ENCODE data around the gene COX4I2.

Gene COX4I2

DNA sequence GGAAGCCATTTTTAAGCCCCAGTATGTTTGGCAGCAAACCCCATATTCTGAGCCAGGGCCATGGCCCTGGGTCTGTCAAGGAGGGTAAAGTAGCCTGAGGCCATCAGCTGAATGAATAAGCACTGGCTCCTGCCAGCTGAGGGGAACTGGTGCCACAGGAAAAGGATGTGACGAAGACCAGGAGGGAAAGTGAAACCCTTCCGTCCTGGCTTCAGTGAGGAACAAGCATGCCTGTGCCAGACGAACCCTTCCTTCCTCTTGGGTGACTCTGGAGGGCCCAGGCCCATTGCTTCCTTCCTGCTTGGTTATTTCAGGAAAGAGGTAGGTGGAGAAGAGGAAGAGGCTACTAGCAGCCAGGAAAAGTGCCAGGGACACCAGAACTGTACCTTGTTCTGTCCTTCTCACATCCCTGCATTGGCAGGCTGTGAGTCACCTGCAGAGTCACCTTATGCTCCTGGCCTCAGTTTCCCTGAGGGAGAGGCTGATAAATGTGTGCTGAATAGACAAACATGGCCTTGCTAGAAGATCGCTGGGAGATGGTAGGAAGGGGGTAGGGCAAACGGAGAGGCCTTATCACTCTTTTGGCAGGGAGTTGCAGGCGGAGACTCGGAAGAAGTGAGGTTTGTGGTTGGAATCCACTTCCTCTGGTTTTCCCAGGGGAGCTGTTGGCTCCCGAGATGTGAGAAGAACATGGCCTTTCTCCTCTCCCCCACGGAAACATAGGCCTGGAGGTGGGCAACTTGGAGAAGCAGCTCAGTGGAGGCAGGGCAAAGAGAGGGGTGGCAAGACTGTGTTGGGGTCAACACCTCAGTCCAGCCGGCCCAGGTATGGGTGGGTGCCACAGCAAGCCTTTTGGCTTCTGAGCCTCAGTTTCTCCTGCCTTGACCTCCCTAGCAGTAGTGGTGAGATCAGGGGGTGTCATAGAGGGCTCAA lies 37.4 kb downstream of the COX4I2 start:
- DNase-seq (ENCODE audit: insufficient read length, low spot score) (peak; percentile 59), FAIRE-seq (peak; percentile 80)

DNA sequence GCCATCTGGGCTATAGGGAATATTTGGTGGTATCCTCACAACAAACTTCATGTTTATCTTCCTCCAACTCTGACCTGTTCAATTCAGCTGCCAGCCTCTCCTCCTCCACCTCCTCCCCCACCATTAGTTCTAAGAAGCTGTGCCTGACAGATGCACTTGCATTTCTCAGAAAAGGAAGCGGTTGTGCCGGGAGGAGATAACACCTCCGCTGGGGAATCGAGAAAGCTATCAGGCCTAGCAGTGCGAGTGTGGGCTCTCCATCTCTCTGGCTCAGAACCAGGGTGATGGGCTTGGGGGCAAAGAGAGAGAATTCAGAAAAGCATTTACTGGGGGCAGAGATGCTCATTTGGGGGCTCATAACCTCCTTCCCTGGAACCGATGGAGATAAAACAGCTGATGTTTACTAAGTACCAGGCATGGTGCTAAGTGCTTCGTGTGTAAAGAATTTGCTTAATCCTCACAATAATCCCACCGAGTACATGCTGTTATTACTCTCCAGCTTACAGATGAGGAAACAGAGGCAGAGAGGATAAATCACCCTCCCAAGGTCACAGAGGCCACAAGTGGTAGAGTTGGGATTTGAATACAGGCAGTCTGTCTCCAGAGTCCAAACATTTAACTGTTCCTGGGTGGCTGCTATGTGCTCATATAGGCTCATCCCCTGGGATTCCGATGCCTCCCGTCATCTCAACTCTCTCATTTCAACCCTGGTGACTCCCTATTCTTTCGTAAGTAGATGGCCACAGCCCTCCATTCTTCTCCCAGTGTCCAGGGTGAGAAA lies 38.3 kb downstream of the COX4I2 start:
- DNase-seq (ENCODE audit: insufficient read length, low spot score) (no peak), FAIRE-seq (peak; percentile 59)

DNA sequence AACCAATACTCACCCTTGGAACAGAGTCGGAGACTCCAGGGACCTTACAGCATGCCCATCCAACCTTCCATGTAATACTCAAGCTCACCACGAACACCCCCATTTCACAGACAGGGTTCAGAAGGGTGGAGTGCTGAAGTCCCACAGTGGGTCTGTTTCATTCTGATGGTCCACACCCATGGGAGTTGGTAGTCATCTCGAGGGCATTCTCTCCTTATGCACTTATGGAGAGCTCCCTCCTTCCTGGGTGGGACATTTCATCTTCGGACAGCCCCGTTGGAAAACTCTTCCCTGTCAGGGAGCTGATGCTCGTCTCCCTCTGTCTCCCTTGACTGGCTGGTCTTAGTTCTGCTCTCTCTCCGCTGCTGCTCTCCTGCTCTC lies 38.9 kb downstream of the COX4I2 start:
- DNase-seq (ENCODE audit: insufficient read length, low spot score) (no peak), FAIRE-seq (no peak)

DNA sequence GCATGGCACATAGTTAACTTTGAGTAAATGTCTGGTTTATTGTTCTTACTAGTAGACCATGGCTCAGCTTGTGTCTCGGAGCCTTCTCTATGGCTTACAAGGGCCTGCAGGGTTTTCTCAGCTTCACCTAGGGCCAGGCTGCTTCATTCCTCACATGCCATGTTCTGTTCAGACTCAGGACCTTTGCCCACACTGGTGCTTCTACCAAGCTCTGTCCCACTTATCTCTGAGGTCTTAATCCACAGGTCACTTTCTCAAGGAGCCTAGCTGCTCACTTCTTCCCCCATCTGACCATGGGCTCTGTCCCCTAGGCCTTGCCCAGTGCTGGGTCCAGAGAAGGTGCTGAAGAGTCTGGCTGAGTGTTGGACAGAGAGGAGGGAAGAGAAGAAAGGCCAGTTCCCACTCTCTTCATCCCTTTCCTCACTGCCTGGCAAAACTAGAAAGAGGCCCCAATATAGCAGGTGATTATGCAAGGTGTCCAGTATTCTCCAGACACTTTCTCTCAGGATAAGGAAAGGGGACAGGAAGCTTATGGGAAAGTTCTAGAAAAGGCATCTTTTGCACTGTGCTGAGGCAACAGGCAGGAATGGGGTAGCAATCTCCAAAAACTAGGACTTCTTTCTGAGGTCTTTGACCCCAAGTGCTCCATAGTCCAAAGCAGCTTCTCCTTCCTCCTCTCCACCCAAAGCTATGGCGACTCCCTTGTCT lies 40.0 kb downstream of the COX4I2 start:
- FAIRE-seq, result no peak

DNA sequence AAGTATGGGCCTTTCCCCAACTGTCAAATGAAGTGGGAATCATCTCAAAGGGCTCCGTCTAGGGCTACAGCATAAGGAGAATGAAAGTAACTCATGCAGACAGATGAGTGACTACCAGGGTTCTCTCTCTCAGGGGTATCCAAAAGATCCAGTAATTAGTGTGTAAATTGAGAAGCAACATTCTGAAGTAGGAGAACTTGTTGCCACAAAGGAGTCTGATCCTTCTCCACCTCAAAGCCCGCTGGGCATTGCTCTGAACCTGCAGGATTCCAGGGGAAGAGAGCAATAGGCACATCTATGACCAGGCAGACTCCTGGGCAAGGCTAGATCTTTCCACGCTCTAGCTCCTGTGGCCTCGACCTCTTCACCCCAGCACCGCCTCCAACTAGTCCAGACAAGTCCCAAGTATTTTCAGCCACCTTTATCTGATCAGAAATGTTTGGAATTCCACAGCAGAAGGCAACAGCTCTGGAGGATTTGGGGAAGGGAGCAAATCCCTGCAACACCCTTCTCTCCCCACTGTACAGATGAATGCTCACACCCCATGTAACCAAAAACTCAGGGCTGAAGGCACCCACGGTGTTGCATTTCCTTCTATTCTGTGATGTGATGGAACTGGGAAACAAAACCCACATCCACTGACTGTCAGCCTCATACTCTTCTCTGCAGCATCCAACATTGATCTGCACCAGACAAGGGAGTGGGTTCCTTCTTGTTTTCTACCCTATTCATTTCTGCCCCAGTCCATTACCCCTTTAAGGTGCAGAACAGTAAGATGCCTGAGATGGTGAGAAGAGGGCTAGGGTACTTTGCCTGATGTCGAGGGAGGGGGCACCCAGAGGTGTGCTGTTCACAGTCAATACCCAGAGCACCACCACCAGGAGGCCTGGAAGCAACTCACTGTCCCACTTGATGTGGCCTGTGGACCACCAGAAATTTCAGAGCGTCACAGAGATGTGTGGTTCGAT lies 41.0 kb downstream of the COX4I2 start:
- no peak for FAIRE-seq
- DNase-seq (ENCODE audit: insufficient read length, low spot score), result no peak

More for the DNA sequence above, 40.0 kb downstream of the COX4I2 start:
- no peak for DNase-seq (ENCODE audit: insufficient read length, low spot score)

DNA sequence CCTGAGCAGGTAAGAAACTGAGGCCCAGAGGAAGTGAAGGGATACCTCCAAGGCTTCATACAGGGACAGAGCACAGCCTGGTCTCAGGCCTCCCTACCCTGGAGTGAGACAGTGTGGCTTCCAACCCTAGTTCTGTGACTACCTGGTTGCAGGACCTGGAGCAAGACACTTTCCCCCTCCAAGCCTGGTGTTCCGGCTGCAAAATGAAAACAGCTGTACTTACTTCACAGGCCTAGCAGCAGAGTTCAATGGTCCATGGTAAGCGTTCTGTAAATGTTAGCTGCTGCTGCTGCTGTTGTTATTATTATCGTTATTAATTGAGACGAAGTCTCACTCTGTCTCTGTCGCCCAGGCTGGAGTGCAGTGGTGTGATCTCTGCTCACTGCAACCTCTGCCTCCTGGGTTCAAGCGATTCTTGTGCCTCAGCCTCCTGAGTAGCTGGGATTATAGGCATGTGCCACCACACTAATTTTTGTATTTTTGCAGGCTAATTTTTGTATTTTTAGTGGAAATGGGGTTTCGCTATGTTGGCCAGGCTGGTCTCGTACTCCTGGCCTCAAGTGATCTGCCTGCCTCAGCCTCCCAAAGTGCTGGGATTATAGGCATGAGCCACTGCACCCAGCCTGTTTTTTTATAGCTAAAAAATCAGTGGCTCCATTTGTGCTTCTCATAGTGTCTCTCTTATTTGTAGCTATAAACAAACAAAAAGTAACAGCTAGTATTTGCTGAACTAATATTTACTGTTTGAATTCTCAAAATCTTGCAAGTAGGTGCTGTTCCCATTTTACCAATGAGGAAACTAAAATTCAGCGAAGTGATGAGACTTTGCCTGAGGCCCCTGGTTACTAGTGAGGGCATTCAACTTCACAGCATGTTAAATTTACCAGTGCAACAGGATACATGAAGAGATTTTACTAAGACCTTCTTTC lies 41.9 kb downstream of the COX4I2 start:
- FAIRE-seq (no peak), DNase-seq (ENCODE audit: insufficient read length, low spot score) (no peak)

DNA sequence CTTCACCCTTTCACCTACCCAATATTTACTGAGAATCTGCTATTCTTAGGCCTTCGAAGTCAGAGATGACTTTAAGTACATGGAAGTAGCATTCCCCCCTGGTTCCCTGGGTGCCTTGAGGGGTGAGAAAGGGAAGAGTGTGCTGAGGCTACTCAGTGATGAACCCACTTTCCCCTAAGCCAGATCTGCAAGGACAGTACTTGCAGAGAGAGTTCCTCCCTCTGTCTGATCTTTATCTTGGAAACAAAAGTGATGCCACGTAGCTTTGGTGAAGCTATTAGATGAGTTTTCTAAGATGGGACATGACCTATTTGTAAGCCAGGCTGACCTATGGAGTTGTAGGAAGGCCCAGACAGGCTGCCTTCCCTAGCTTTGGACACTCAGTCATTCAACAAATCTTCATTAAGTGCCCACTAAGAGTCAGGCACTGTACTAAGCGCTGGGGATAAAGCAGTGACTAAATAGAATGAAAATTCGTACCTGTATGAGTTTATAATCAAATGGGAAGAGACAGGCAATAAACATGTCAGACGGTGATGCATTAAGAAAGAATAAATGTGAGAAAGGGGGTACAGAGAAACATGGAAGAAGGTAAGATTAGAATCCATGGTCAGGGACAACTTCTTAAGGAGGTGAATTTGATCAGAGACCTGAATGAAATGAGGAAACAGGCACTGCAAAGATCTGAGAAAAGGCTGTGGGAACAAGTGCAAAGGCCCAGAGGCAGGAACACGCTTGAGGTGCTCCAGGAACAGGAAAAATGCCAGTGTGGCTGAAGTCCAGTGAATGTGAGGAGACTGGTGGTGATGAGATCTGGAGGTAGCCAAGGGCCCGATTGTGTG lies 42.8 kb downstream of the COX4I2 start:
- DNase-seq (ENCODE audit: insufficient read length, low spot score) (no peak), FAIRE-seq (no peak)

DNA sequence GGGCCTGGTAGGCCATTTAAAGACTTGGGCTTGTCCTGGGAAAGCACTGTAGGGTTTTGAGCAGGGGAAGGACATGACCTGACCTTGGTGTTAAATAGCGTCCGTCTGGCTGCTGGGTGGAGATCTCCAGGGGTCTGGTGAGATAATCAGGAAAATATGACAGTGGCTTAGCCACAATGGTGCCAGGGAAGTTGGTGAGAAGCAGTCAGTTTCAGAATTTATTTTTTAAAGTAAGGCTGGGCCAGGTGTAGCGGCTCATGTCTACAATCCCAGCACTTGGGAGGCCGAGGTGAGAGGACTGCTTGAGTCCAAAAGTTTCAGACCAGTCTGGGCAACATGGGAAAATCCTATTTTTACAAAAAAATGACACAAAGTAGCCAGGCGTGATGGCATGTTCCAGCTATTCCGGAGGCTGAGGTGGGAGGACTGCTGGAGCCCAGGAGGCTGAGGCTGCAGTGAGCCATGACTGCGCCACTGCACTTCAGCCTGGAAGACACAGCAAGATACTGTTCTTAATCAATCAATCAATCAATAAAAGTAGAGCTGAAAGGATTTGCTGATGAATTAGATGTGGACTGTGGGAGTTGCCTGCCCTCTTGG lies 43.5 kb downstream of the COX4I2 start:
- FAIRE-seq (no peak), DNase-seq (ENCODE audit: insufficient read length, low spot score) (no peak)

DNA sequence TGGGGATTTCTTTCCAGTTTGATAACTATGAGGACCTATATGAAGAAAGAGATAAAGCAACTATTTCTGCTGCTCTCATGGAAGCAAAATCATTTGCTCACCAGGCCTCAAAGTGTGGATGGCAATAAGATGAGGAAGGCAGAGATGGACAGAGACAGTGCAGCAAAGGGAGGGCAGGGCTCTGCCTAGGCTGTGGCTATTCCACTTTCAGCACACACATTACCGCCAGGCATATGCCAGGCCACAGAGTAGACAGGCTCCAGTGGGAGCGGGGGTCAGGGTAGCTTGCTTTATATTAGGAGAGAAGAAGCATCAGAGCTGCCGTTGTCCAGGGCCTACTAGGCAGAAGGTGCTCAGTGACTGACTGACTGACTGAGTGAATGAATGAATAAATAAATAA lies 44.1 kb downstream of the COX4I2 start:
- DNase-seq (ENCODE audit: insufficient read length, low spot score), result no peak
- FAIRE-seq, result no peak

DNA sequence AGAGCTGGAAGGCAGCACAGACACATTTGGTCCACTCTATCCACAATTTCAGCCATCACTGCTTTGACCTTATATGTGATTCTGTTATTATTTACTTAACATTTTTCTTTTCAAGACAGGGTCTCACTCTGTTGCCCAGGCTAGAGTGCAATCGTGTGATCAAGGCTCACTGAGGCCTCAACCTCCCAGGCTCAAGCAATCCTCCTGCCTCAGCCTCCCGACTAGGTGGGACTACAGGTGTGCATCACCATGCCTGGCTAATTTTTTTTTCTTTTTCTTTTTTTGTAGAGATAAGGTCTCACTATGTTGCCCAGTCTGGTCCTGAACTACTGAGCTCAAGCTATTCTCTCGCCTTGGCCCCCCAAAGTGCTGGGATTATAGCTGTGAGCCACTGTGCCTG lies 44.6 kb downstream of the COX4I2 start:
- no peak for DNase-seq (ENCODE audit: insufficient read length, low spot score)
- FAIRE-seq, result no peak

DNA sequence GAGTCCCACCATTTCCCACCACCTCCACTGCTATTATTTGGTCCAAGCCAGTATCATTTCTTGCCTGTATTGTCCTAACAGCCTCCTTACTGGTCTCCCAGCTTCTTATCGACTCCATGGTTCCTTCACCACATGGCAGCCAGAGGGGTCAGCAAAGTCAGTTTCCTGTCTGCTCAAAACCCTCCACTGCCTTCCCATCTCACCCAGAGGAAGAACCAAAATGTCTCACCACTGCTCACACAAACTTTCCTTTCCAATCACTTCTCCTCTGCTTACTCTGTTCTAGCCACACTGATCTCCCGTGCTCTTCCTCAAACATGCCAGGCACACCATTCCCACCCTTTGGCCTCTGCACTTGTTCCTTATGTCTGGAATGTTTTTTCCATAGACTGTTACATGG lies 45.2 kb downstream of the COX4I2 start:
- FAIRE-seq (no peak), DNase-seq (ENCODE audit: insufficient read length, low spot score) (no peak)

DNA sequence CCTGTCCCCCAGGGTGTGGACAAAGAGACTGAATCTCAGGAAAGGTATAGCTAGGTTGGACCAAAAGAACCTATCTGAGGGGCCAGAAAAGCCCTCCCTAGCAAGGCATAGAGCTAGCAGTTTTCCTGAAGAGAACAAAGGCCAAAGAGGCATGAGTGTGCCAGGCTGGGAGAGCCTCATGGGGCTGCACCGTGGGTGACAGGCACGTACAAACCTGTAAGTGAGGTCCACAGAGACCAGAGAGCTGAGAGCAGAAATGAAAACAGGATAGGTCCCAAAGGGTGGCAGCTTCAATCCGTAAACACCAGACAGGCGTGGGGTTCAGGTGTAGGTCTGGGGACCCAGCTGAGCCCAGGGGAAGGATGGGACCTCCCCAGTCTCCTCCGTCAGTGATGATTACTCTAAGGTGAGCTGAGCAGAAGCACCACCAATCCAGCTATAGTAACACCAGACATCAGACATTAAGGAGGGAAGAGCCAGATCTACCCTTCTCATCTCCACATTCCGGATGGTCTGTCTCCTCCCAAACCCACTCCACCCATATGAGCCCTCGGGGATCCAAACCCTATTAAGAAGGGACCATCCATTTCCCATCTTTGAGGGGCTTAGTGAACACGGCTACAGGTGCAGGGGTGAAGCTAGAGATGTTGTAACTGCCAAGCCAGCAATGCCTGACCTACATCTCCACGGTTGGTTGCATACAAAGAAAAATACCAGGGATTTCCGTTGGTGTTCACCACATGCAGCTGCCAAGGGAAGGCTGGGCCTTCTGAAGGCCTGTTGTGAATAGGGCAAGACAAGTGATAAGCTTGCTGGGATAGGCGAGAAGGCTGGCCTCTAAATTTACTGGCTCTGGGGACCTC lies 46.7 kb downstream of the COX4I2 start:
- FAIRE-seq (peak; percentile 76), DNase-seq (ENCODE audit: insufficient read length, low spot score) (no peak)

DNA sequence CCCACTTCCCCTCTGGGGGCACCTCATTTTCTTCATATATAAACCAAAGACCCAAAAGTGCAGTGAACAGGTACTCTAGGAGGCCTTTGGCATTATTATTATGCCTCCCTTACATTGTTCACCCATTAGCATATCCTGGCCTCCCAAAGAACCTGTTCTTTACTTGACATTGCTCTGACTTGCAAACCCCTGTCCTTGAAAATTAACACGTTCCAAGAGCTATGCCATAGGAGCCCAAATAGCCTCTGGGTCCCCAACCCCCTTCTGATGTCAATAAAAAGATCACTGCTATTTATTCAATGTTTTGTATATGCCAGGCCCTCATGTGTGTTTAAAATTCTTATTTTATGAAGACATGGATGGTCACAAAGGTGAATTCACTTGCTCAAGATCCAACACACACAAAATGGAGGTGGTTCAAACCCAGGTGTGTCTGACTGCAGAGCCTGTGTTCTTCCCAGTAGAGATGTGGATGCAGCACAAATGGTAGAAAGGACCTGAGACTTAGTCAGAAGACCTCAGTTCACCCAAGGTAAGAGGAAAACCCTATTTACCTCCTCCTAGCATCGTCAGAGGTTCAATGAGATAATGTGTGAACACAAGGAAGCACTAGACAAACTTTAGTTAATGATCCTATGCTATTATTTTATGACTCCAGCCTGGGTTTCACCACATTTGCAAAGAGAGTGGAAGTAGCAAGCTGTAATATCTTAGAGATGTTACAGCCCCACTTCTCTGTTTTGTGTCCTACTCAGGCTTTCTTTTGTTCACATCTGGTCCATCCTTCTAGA lies 48.3 kb downstream of the COX4I2 start:
- no peak for FAIRE-seq
- no peak for DNase-seq (ENCODE audit: insufficient read length, low spot score)

DNA sequence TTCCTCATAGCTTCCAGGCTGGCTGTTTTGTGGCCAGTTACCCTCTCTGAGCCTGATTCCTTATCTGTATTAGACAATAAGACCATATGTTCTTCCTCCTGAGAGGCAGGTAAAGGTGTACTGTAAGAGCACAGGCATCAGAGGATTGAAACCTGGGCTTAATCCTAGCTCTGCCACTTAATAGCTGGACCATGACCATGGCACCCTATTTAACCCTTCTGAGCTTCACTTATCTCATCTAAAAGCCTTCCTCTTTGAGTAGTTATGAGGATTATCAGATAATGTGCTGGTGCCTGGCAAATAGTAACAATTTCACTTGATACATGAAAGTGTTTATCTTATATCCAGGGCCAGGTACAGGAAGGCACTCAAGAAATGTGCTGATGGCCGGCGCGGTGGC lies 50.1 kb downstream of the COX4I2 start:
- DNase-seq (ENCODE audit: insufficient read length, low spot score) (no peak), FAIRE-seq (no peak)

DNA sequence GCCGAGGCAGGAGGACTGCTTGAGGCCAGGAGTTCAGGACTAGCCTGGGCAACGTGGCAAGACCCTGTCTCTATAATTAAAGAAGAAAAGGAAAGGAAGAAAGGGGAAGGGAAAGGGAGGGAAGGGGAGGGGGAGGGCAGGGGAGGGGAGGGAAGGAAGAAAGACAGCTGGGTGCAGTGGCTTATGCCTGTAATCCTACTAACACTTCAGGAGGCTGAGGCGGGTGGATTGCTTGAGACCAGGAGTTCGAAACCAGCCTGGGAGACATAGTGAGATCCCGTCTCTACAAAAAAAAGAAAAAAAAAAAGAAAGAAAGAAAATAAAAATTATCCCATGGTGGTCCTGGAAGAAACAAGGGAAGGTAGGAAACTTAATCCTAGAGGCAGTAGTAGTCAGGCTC lies 51.4 kb downstream of the COX4I2 start:
- FAIRE-seq (no peak), DNase-seq (ENCODE audit: insufficient read length, low spot score) (no peak)

DNA sequence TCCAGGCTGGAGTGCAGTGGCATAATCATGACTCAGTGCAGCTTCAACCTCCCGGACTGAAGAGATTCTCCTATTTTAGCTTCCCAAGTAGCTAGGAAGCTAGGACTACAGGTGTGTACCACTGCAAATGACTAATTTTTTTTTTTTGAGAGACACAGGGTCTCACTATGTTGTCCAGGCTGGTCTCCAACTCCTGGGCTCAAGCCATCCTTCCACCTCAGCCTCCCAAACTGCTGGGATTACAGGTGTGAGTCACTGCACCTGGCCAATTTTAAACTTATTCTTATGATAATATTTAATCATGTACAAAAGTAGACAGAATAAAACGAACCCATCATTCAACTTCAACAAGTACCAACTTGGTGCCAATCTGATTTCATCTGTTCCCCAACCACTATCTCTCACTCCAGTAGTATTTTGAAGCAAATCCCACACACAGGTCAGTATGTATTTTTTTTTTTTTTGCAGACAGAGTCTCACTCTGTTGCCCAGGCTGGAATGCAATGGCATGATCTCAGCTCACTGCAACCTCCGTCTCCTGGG lies 52.5 kb downstream of the COX4I2 start:
- FAIRE-seq, result no peak
- no peak for DNase-seq (ENCODE audit: insufficient read length, low spot score)

Measured in GM19239 (cell line).